HUES6 (cell line): ENCODE results near the gene TXNRD1.
A peak's percentile ranks its signal among the peaks of the same experiment; 100 is the strongest.
"Not testable (repeated sequence)": the region's sequence is repeated elsewhere in the genome, so short reads cannot be mapped to it uniquely, and the experiment has no call there.

Experiments used
- H3K27ac ChIP-seq: 2 replicates; pipeline ENCODE4 v1.7.0; 2013; ENCODE audit warnings: low read depth, mild to moderate bottlenecking, low read length, inconsistent platforms
- H3K27me3 ChIP-seq: 2 replicates; pipeline ENCODE4 v1.6.1; 2013; ENCODE audit warnings: low read length; ENCODE audit not compliant: control insufficient read depth, insufficient read depth
- H3K36me3 ChIP-seq: 2 replicates; pipeline ENCODE4 v1.6.1; 2013; ENCODE audit warnings: low read length; ENCODE audit not compliant: control insufficient read depth, insufficient read depth
- H3K4me1 ChIP-seq: 2 replicates; pipeline ENCODE4 v1.6.1; 2013; ENCODE audit warnings: low read length; ENCODE audit not compliant: control insufficient read depth, insufficient read depth
- H3K4me3 ChIP-seq: 2 replicates; pipeline ENCODE4 v1.5.1; 2013; ENCODE audit warnings: low read depth, low read length
- H3K9ac ChIP-seq: one replicate; pipeline ENCODE4 v1.6.1; 2013; ENCODE audit warnings: mild to moderate bottlenecking, low read length
- H3K9me3 ChIP-seq: 2 replicates; pipeline ENCODE4 v1.6.1; 2013; ENCODE audit warnings: low read depth, low read length; ENCODE audit not compliant: control insufficient read depth, insufficient read depth

TXNRD1 gene

DNA sequence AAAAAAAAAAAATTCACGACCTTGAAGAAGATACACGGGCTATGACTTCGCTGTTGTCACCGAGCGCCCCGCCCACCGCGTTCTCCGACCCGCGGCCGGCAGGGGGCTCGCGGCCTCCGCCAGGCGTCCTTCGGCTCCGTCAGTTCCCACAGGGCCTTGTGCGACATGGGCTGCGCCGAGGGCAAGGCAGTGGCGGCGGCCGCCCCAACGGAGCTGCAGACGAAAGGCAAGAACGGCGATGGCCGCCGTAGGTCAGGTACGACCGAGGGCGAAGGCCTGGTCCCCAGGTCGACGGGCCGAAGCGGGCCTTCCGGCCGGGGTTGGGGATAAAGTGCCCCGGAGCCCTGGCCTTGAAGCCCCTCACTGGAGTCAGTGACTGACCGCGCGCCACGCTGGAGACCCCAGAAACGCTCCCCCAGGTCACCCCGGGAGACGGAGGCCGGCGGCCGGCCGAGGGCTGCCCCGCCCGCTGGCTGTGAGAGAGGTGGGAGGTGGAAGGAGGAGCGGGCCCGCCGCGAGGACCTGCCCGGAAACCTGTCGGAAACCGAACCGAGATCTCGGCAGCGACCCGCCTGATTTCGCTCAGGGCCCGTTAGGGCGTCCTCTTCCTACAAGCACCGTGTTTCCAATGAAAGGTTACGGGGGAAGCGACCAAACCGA, at the start of gene TXNRD1:
TSS of gene TXNRD1 (plus strand) at position 142 of the 660 bp plus-strand sequence. CDS start at position 166, 24 bp downstream.
- Histone ChIP-seq H3K4me1 (no peaks in the 10 kb centered on the region; the same call in 1 of the 2 replicates), H3K9ac (peak within 1 kb of the TSS; percentile 63), H3K9me3 (no peaks in the 10 kb centered on the region), H3K4me3 (peak within 1 kb of the TSS; percentile 72), H3K27ac (no peak within 1 kb of the TSS), H3K36me3 (no peaks in the 10 kb centered on the region), H3K27me3 (peaks cover 15% of the 10 kb centered on the region)

DNA sequence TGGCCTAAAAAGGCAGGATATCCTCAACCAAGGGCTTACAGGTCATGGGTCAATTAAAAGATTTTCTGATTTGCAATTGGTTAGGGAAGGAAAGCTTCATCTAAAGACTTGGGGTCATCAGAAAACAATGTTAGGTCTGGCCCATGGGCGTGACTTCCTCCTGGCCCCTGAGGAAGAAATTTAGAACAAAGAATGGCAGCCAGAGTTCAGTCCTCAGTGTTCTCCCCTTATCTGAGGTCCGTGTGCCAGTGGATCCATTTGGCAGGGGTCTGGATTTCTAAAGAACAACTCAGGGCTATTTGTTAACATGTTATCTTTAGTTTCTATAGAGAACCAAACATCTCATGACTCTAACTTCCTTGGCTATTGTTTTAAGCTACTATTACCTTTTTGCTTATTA, 49.8 kb upstream of the TXNRD1 start:
- H3K4me1 ChIP-seq, result no peaks in the 10 kb centered on the region
- no peaks in the 10 kb centered on the region for H3K9me3 ChIP-seq
- H3K36me3 ChIP-seq, result no peaks in the 10 kb centered on the region
- H3K9ac ChIP-seq, result no peak overlapping the region
- no peak overlapping the region for H3K4me3 ChIP-seq
- H3K27me3 ChIP-seq, result no peaks in the 10 kb centered on the region
- no peak overlapping the region for H3K27ac ChIP-seq

DNA sequence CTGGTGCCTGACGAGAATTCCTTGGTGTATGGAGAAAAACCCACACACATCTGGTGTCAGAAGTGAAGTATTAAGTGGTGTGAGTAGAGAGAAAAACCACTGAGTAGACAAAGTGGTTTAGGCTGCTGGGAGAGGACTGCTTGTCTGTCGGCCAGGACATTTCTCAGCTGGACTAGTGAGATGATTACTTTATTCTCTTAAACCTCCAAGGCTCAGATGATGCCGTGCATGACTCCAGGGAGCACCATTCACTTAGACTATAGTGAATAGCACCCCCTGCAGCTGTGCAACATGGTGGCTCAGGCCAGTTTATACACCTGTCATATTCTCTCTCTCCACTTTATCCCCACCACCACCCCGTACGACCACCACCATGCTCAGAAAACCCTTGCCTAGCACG, 49.1 kb upstream of the TXNRD1 start:
- H3K4me3 ChIP-seq, result no peak overlapping the region
- no peaks in the 10 kb centered on the region for H3K4me1 ChIP-seq
- H3K9ac ChIP-seq, result no peak overlapping the region
- H3K36me3 ChIP-seq, result no peaks in the 10 kb centered on the region
- H3K9me3 ChIP-seq, result no peaks in the 10 kb centered on the region
- H3K27me3 ChIP-seq, result no peaks in the 10 kb centered on the region
- H3K27ac ChIP-seq, result no peak overlapping the region

DNA sequence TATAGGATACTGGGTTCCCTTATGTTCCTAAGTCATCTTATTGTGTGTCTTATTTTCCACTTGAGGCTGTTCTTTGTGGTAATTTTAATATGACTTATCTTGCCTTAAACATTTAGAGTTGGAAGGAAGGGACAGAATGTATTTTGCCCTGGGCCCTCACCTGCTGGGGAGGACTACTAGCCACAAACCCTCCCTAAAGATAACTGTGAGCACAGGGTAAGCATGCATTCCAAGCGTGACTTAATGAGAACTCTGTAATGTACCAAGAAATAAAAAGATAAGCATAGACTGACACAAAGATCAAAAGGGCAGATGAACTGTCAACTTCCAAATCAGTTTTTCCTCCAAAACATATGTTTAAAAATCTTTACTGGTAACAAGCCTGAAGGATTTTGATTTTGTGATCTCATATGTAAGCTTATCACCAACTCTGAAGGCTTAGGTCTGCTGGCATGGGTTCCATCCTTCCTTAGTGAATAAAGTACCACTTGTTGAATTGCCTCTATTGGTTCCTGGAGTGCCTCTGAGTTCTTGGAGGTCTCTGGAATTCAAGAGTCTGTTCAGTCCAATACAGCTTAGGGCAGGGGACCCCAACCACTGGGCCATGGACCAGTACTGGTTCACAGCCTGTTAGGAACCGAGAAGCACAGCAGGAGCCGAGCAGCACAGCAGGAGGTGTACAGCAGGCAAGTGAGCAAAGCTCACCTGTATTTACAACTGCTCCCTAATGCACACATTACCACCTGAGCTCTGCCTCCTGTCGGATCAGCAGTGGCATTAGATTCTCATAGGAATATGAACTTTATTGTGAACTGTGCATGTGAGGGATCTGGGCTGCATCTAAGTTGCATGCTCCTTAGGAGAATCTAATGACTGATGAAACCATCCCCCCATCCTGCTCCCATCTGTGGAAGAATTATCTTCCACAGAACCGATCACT, 47.8 kb upstream of the TXNRD1 start:
- Histone ChIP-seq H3K4me3 (no peak overlapping the region), H3K36me3 (no peaks in the 10 kb centered on the region), H3K9me3 (no peaks in the 10 kb centered on the region), H3K27me3 (no peaks in the 10 kb centered on the region), H3K4me1 (no peaks in the 10 kb centered on the region), H3K27ac (no peak overlapping the region), H3K9ac (no peak overlapping the region)

DNA sequence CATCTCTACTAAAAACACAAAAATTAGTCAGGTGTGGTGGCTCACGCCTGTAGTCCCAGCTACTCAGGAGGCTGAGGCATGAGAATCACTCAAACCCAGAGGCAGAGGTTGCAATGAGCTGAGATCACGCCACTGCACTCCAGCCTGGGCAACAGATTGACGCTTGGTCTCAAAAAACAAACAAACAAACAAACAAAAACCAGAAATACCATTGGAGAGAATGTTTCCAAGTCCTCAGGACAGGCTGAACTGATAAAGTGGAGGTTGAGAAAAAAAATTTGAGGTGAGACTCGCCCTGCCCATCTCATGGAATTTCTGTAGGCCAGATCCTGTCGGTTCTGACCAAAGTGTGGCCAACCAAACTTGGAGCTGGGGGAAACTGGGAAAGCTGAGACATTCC, 47.0 kb upstream of the TXNRD1 start:
- Histone ChIP-seq H3K4me1 (no peaks in the 10 kb centered on the region), H3K4me3 (no peak overlapping the region), H3K27ac (no peak overlapping the region), H3K27me3 (no peaks in the 10 kb centered on the region), H3K36me3 (no peaks in the 10 kb centered on the region), H3K9ac (no peak overlapping the region), H3K9me3 (no peaks in the 10 kb centered on the region)

DNA sequence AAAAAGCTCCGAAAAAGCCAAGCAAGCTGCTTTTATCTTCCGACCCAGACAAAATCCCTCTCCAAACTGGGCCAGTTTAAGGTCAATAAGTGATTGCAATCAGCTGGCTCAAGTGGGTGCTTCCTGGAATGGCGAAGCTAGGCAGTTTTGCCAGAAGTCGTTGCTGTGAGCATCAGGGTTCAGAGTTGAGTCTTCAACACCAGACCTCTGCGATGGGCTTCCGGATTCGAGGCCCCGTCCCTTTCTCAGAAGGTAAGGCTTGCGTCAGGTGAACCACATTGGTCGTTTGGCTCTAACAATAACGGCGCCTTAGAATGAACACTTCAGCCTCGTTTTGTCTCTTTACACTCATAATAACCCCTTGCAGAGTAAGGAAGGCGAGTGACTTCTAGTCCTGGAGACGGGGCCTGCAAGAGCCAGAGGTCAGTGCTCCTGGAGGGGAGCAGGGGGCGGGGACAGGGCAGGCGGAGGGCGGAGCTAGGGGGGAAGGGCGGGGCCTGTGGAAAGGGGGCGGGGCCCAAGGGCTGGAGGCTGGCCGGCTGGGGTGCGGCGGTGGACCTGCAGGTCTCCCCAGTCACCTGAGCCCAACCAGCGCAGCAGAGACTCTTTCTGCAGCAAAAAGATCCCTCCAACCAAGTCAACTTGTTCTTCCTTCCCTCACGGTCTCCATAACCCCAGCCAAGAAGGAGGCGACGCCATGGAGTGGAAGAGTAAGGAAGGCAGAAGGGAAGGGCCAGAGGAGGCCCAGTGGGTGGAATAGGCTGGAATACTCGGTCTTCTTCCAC, 43.6 kb upstream of the TXNRD1 start:
- no peak overlapping the region for H3K9ac ChIP-seq
- no peak overlapping the region for H3K4me3 ChIP-seq

DNA sequence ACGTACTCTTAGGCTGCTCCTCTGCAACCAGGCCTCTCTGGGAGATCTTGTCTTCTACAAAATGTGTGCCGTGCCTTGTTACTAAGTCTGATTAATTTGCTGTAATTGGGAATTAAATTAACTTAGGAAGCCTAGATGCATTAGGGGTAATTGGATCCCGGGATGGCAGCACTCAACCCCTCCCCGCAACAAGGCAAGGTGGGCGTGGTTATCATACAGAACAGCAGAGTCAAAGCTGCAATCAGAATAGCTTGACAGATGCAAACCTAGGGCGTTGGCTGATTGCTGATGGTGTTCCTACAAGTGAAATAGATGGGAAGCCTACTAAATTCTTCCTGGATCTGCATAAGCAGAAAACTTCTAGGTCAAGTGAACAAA, 43.0 kb upstream of the TXNRD1 start:
- Histone ChIP-seq H3K27ac (no peak overlapping the region), H3K4me1 (no peaks in the 10 kb centered on the region)

More for the DNA sequence above, 43.6 kb upstream of the TXNRD1 start:
- Histone ChIP-seq H3K27me3 (no peaks in the 10 kb centered on the region), H3K36me3 (no peaks in the 10 kb centered on the region), H3K4me1 (no peaks in the 10 kb centered on the region), H3K27ac (no peak overlapping the region), H3K9me3 (no peaks in the 10 kb centered on the region)

DNA sequence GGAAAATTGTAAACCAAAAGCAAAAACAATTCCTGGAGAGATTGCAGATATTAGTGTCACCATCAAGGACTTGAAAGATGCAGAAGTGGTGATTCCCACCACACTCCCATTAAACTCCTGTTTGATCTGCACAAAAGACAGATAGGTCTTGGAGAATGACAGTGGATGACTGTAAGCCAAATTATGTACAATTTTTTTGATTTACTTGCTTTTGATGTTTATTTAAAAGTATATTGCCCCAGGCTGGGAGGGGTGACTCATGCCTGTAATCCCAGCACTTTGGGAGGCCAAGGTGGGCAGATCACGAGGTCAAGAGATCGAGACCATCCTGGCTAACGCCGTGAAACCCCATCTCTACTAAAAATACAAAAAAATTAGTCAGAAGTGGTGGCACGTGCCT, 41.8 kb upstream of the TXNRD1 start:
- H3K36me3 ChIP-seq, H3K4me3 ChIP-seq, H3K9me3 ChIP-seq: not testable (repeated sequence)

More for the DNA sequence above, 43.0 kb upstream of the TXNRD1 start:
- H3K36me3 ChIP-seq, result no peaks in the 10 kb centered on the region
- H3K9me3 ChIP-seq, result no peaks in the 10 kb centered on the region
- no peak overlapping the region for H3K4me3 ChIP-seq
- H3K27me3 ChIP-seq, result no peaks in the 10 kb centered on the region
- no peak overlapping the region for H3K9ac ChIP-seq

DNA sequence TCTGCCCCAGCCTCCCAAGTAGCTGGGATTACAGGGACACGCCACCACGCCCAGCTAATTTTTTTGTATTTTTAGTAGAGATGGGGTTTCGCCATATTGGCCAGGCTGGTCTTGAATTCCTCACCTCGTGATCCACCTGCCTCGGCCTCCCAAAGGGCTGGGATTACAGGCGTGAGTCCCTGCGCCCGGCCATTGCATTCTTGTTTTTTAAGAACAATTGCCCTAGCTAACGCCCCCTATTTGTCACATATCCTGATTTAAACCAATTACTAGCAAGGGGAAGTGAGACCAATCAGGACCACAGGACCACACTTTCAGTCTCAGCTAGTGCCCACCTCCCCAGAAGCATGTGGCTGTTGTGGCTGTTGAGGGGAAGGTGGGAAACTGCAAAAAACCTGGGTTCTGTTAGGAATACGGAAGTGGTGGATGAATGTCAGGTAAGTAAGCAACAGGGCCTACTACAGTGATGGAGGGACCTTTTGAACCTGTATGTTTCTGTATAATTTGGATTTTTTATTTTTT, 39.8 kb upstream of the TXNRD1 start:
- no peaks in the 10 kb centered on the region for H3K4me1 ChIP-seq
- H3K36me3 ChIP-seq, result no peaks in the 10 kb centered on the region
- H3K4me3 ChIP-seq, result no peak overlapping the region
- H3K9ac ChIP-seq, result no peak overlapping the region
- no peaks in the 10 kb centered on the region for H3K27me3 ChIP-seq
- H3K9me3 ChIP-seq, result no peaks in the 10 kb centered on the region
- no peak overlapping the region for H3K27ac ChIP-seq

More for the DNA sequence above, 41.8 kb upstream of the TXNRD1 start:
- not testable (repeated sequence) for H3K9ac ChIP-seq, H3K27me3 ChIP-seq, H3K27ac ChIP-seq, H3K4me1 ChIP-seq

DNA sequence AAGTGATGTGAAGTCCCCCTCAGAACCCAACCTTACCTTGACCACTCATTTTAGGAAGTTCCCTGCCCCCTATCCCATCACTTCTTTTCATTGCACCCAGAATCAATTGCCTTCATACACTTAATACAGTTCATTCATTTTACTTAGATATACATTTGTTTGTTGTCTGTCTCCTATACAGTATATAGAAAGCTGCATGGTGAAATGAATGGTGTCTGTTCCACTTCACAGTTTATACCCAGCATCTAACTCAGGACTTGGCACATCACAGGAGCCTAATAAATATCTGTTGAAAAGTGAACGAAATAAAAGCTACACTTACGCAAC, 38.3 kb upstream of the TXNRD1 start:
- H3K4me3 ChIP-seq, result no peak overlapping the region
- no peaks in the 10 kb centered on the region for H3K27me3 ChIP-seq
- H3K27ac ChIP-seq, result no peak overlapping the region
- no peaks in the 10 kb centered on the region for H3K9me3 ChIP-seq
- no peak overlapping the region for H3K9ac ChIP-seq
- no peaks in the 10 kb centered on the region for H3K36me3 ChIP-seq
- H3K4me1 ChIP-seq, result no peaks in the 10 kb centered on the region
